Measurements from ENCODE around the gene KLHDC10. TPM values are rescaled to one million over a fixed set of nuclear protein-coding genes. Genes with fewer than 3 reads are reported as not detected.

Gene KLHDC10, protein sequence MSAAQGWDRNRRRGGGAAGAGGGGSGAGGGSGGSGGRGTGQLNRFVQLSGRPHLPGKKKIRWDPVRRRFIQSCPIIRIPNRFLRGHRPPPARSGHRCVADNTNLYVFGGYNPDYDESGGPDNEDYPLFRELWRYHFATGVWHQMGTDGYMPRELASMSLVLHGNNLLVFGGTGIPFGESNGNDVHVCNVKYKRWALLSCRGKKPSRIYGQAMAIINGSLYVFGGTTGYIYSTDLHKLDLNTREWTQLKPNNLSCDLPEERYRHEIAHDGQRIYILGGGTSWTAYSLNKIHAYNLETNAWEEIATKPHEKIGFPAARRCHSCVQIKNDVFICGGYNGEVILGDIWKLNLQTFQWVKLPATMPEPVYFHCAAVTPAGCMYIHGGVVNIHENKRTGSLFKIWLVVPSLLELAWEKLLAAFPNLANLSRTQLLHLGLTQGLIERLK
- total RNA-seq: 32.8 and 42.0 TPM in 2 replicates

DNA sequence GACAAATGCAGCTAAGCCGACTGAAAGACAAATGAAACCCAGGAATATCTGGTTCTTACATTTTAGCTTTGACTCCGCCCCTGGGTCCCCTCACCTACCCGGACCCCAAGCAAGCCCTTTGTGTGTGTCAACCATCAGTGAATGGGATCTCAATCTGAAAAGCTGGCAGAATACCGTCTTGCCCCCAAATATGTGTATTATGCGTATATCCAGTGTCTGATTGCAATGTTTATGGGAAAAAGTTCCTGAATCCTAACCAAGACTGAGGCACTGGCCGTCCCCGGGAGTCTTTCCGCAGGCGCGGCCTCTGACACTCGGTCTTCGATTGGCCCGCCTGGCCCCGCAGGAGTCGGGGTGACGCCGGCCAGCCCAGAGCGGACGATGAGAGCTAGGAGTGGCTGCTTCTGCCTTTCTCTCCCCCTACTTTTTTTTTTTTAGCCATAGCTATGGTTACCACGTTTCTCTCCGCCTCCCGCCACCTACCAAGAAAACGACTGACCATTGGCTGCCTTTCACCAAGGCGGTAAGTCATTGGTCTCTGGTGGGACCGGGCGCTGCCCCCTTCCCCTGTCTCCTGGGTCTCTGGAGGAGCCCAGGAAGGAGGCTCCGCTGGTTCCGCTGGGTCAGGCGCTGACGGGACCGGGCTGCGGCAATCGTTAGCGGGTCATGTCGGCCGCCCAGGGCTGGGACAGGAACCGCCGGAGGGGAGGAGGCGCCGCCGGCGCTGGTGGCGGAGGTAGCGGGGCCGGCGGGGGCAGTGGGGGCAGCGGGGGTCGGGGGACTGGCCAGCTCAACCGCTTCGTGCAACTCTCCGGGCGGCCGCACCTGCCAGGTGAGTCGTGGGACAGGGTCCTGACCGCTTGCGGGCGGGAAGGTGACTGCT is at the start of gene KLHDC10:
TSS of gene KLHDC10 (plus strand) at position 557 of the 883 bp plus-strand sequence. CDS start at position 667, 110 bp downstream.

Other genes with a start within 250 kb of the KLHDC10 start
- 93.6 and 149 TPM in 2 replicates for gene UBE2H, start 117.6 kb upstream of the KLHDC10 start, total RNA-seq
- 6.8 and 9.7 TPM in 2 replicates for gene ZC3HC1, start 19.2 kb upstream of the KLHDC10 start, total RNA-seq
- 12.6 and 18.3 TPM in 2 replicates for gene TMEM209, start 134.9 kb downstream of the KLHDC10 start, total RNA-seq
- gene SSMEM1, start 137.3 kb downstream of the KLHDC10 start, total RNA-seq: not detected in 2 replicates
- gene CPA2, start 196.3 kb downstream of the KLHDC10 start, total RNA-seq: not detected in 2 replicates
- gene CPA4, start 222.6 kb downstream of the KLHDC10 start, total RNA-seq: 8.2 and 21.3 TPM in 2 replicates